NOMO-1 treated with dmso at 0.1 percent for 144 hours (cell line): ENCODE results near the gene SHB.

Source experiments
- DNase-seq: peaks from one replicate; lab custom pipeline; 2025; ENCODE audit not compliant: unreplicated experiment; lab: John Stamatoyannopoulos, UW

SHB gene

DNA sequence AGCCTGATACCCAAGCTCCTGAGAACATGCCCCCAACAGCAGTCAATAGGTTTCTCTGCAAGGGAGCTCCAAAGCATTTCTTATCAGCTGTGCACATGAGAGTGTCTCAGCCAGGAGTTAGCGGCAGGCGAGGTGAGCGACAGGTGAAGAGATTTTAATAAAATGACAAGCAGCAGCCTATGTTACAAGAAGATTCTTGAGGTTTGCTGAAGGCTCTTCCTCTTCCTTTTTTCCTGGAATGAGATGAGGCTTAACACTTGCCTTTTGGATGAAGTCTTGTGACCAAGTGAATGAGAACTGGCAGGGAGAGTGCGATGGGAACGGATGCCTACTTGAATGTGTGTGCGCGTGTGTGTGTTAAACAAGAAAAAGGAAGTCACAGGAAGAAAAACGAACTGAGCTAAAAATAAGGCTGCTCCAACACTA is 76.1 kb downstream of the SHB start:
- DNase-seq, result peak; percentile 29

DNA sequence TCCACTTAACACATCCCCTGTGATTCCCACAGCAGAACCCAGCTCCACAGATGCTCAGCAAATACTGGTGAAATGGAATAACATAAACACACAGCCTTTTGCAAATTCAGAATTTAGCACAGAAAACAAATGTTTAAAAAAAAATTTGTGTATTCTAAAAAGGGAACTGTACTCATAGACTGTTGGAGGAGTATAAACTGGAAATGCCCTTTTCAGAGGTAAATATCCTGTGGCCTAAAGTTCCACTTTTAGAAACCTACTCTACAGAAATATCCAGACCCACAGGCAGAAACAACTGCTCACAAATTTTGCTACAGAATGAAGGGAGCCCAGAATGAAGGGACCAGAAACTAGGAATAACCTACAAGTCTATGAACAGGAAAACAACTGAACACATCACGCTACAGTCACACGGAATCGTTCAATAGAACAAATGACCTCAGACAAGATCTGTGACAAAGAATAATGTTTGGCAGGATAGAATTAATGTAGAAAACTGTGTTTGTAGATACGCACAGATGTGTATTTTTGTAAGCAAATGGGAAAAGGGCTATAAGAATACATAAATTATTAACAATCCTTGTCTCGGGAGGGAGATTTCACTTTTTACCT is 78.5 kb downstream of the SHB start:
- DNase-seq, result no peak

DNA sequence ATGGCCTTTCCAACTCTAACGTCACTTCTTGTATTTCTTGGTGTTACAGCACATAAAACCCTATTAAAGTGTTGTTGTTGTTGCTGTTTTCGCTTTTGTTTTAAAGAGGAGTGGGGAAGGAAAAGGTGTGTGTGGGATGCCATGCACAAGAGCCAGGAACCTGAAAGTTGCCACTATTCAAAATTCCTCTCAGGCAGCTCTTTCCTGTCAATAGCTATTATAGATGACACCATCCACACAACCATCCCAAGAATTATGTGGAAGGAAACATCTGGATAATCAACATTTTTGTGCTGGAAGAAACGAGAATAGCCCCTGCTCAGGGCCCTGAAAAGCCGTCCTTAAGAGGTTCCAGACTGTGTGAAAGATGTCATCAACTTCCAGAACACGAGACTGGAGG is 79.3 kb downstream of the SHB start:
- no peak for DNase-seq

DNA sequence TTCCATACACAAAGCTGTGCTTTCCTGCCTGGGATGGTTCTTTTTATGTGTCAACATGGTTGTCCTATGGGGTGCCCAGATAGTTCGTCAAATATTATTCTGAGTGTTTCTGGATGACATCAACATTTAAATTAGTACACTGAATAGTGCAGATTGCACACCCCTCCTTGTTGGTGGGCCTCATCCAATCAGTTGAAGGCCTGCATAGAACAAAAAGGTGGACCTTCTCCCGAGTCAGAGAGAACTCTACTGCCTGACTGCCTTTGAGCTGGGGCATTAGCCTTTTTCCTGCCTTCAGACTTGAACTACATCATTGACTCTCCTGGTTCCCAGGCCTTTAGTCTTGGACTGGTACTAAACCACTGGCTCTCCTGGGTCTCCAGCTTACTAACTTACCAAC is 80.4 kb downstream of the SHB start:
- no peak for DNase-seq

DNA sequence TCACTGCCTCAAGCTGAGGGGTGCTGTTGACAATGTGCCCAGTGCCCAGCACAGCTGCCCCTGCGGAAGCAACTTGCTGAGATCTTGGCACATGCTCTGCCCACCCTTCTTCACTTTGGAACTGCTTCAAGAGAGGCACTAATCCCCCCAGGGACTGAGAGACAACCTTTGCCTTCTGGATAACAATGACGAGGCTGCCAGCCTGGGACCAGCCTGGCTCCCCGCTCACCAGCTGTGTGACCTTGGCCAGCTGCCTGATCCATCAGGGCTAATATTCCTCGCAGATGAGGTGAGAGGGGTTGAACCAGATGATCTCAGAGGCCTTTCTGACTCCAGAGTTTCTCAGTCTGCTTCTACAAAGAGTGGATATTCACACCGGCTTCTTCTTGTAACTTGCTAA is 81.0 kb downstream of the SHB start:
- DNase-seq, result no peak

DNA sequence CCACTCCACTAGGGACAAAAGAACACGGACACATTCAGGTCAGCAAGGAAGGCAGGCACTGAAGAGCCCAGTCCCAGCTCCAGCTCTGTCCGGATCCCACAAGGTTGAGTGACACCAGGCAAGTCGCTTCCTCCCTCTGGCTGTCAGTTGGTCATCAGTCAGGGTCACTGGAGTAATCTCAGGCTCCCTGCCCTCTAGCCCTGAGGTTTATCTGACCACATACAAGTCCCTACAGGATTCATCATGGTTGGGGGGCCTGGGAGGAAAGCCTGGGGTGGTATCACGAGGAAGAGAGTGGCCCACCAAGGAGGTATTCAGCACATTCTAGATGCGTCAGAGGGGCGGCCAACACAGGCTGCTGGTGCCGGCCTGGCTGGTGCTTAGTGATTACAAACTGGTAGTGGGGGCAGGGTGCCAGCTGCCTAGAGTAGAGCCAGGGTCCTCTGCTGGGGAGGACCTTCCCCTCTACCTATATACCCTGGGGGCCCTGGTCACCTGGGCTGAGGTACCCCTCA is 81.5 kb downstream of the SHB start:
- no peak for DNase-seq

DNA sequence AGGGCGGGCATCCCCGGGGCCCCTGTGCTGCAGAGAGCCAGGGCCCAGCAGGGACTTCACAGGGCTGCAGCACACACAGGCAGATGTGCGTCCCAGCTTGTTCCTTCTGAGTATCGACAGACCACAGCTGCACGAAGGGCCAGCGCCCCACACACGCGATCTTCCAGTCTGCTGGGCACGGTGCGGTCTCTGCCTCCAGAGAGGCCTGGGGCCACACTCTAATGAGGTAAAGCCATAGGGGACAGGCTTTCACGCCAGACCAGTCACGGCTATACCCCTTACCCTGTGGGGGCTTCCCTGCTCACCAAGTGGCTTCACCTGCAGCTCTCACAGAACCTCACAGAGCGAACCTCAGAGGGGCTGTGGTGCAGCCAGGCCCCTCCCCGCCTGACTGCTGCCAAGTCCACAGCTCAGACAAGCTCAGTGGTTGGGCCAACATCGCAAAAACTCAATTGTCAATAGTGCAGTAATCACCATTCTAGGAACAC is 82.2 kb downstream of the SHB start:
- DNase-seq, result no peak

DNA sequence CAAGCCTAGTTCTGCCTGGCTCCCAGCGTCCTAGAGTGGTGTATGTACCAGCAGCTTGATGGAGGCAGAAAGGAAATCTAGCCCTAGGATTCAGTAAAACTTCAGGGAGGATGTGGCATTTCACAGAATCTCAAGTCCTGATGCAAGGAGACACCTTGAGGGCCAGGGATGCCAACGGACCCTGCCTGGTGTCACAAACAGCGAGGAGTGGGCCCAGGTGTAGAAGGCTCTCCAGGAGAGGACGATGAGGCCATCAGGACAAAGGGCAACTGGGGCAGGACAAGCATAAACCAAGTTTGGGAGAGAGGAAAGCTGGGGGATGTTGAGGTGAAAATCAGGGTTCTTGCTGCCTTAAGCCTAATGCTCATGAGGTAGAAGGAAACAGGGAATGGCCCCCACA is 83.0 kb downstream of the SHB start:
- no peak for DNase-seq

DNA sequence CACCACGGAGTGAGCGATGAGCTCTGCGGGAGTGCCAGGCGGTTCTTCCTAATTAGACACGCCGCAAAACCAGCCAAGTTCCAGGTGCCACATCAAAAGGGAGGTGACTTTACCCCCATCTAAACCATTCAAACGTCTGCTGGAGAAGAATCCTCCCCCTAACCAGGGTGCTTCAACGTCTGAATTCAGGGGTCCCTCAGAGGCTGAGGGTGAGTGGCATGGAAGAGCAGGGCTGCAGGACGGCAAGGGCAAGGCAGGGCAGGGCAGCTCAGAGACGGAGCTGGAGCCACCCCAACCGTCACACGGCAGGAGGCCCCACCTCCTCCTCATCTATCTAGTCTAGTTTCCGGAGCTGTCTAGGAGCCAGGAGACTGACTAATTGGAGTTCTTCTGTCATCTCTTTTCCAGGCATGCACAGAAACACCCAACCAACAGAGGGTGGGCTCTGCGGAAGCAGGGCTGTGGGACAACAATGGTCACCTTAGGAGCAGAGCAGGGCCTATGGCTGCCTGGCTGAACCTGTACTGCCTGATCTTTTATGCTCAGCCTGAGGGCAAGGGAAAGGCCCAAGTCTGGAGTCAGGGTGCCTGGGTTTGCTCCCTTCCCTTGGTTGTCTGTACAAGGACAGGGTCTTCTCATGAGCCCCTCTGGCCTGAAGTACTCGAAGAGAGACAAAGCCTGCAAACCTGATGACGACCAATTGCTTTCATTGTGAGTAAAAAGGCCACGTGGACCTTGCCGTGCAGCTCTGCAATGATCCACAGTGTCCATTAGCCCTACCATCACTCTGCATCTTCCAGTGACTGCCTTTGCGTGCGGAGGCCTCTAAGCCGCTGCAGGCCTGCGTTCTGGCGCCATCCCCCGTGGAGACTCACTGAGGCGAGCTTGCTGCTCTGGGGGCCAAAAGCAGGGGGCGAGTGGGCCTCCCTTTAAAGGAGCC is 84.1 kb downstream of the SHB start:
- peak; percentile 54 for DNase-seq

DNA sequence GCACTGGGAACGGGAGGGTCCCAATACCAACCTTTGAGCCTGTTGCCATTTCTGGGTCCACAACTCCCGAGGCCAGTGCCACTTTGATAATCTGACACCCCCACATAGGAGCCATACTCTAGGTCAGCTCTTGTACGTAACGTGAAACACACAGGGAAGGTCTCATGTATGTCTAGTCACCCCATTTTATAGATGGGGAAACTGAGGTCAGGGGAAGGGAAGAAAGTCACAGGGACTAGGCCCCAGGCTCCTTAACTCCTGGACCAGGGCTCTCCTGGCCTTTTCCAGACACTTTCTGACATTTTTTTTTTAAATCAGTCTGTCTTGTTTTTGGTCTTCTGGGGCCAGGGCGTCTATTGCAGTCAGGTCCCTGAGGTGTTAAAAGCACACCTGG is 84.8 kb downstream of the SHB start:
- no peak for DNase-seq

DNA sequence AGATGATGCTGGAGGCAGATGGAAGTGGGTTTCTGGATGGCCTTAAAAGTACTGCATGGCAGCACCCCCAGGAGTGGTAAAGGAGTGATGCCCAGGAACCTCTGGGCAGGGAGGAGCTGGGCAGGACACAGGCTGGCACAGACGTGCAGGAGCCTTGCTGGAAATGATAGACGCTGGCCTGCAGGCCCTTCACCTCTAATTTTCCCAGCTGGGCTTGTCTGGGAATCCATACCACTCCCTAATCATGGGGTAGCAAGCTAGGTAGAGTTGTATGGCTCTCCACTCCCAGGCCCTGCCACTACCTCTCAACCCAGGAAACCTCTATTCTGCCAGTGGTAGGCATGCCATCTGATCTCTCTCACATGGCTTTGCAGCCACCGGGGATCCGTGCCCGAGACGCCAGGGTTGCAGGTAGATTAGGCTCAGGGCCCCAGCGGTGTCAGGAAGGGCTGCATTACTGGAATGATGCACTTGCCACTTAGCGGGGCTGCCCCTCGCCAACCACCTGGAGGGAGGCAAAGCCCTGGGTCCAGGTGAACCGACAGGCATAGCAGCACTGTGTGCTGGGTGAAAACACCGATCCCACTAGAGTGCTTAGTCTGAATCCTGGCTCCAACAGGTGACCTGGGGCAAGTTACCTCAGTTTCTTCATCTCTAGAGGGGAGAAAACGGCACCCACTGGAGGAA is 85.5 kb downstream of the SHB start:
- DNase-seq, result no peak

DNA sequence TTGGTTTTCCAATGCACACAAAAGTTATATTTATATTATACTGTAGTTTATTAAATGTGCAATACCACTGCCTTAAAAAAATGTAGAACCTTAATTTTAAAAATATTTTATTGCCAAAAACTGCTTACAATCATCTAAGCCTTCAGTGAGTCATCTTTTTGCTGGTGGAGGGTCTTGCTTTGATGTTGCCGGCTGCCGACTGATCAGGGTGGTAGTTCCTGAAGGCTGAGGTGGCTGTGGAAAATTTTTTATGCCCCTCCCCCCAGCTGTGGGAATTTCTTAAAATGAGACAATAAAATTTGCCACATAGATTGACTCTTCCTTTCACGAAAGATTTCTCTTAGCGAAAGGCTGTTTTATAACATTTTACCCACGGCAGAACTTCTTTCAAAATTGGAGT is 89.2 kb downstream of the SHB start:
- no peak for DNase-seq

DNA sequence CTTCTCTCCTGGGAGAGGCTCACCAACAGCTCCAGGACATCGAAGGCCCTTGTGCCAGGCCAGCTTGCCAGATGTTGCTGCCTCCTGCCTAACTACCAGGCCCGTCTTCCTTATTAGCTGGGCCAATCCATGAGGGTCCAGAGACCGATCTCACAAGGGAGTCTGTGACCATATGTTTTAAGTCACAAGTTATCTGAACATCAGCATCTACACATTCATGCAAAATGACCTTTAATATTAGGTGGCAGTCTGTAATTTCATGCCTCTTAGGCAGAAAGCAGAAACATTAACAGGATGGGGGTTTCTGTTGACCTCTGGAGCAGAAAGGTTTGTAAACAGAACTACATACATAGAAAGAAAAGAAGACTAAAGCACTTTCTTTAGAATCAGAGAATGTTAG is 90.0 kb downstream of the SHB start:
- no peak for DNase-seq

DNA sequence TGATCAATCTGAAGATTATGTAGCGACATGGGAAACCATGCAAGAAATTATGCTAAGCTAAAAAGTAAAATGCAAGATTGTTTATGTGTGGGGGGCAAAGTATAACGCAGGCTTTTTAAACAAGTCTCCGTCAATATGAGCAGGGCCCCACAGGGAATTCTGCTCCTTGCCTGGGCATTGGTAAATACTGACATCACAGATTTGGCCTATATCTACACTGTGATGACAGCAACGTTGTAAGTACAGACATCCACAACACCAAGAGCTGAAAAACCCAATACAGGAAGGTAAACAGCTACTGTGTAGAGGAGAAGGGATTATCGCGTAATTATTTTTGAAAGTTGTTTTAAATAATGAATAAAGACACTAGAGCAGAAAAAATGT is 90.6 kb downstream of the SHB start:
- DNase-seq, result no peak

DNA sequence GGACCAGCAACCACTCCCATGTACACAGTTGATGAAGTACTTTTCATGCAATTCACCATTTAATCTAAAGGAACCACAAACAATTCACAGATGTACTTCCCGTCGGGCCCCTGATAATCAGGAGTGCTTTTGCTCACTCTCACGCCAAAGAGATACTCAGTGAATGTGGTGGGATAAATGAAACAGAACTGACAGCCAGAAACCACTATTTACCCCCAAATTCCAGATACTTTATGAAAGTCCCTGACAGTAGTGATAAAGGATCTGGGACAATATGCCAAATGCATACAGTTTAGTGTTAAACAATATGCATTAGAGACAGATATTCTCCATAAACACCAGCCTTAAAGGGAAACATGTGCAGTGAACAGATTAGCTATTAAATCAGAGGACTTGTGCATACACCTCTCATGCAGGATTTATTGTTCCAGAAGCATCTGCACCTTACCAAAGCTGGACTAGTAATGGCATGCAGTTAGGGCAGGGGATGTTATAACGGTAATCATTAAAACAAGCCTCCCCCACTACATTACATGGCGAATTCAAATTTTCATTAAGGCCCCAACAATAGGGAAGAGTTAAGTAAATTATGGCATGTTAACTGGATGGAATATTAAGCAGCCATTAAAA is 91.1 kb downstream of the SHB start:
- DNase-seq, result no peak

DNA sequence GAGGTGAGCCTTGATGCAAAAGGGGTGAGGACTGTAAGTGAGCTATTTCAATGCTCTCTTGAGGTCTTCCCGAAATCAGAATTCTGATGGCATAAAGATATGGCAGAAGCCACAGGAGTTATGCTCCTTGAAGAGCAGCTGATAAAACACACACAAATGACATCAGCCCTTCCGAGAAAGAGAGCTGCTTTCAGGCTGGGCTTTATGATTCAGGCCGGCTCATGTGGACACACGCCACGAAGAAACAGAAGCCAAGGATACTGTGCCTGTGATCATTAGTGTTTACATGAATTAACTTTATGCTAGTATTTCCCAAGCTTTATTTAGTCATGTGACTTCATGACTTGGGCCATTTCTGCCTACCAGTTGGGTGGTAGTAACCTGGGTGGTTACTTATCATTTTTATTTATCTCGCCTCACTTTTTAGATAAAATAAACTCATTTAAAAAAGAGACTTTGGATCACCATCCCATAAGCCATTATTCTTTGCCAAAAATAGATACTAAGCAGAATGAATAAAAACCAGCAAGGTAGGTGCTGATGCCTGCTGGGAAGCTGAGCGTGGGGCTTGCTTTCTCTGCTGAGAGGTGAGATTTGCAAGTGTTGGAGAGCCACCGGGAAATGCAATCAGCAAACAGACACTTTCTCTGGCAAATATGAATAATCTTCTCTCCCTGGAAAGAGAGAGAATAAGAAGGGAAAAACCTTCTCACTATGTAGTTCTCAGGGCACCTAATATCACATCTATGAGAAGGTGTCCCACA is 92.1 kb downstream of the SHB start:
- DNase-seq, result no peak

DNA sequence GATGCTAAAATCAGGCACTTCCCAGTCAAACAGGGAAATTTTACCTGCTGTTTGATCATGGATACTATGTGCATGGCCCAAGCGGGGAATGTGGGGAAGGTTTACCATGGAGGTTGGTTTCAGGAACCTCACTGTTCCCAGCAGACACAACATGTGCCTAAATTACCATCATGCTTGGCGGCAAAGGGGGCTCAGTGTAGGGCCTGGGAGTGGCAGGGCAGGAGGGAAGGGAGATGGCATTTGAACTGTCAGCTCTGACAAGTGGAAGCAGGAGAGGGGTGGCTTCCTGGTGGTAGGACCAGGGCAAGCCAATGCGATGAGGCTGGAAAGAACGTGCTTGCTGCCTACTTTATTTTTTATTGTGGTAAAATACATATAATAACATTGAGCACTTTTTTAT is 93.4 kb downstream of the SHB start:
- no peak for DNase-seq

DNA sequence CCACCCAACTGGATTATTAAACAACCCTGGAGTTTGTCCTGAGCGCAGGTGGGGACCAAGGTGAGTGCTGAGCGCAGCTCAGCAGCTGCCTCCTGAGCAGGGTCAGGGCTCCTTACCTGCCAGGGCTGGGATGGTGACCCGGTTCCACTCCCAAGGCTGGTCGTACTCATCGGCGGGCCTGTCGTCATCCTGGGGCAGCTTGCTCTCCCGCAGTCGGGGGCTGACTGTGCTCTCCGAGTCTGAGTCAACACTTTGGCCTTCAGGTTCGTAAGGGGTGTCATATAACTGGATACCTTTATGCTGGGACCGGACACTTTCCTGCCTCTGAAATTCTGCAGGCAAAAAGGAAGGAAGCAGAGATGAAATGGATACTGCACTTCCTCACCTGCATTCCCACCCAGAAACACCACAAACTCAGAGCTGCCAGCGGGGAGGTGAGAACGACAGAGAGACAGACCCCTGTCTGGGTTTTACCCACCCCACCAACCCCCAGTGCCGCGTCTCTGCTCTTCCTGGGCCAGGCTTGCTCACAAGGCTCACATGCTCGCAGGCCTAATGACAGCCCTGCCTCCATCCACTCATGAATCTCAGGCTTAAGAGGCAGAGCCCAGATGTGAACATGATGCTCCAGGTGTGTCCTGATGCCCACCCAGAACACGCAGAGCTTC is 94.4 kb downstream of the SHB start:
- no peak for DNase-seq

DNA sequence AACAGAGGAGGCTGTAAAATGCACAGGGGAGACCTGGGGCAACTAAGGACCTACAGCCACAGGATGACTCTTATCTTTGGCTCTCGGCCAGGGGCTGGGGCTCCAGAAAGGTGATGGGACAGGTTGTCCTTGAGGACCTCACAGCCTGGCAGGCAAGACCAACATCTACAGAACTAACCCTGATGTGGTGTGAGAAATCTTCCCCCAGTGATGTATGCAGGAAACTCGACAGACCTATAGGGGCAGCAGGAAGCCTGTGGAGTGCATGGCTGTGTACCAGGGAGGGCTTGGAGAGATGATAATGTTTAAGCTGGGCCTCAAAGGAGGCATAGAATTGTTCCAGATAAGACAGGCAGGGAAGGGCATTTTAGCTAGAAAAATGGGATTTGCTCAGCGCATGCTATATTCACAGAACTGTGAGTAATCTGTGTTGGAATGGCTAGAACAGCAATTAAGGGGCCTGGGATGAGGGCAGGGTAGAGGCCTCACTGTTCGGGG is 96.6 kb downstream of the SHB start:
- DNase-seq, result no peak

DNA sequence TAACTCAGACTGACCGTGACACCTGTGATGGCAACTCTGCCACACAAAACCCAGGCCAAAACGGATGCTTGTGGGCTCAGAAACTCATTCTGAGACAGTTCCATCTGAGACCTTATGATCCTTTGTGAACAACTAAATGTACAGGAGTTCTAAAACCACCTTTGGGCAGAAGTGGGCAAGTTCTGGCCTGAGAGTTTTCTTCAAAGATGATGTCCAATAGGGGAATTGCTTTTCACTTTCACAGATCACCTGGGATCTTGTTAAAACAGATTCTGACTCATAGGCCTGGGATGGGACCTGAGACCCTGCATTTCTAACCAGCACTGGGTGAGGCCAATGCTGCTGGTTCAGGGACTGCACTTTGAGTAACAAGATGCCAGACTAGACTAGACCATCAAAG is 97.3 kb downstream of the SHB start:
- DNase-seq, result no peak
